Measurements from ENCODE around the gene UBA6. TPM values are rescaled to one million over a fixed set of nuclear protein-coding genes. Genes with fewer than 3 reads are reported as not detected.
"Not testable (repeated sequence)": the region's sequence is repeated elsewhere in the genome, so short reads cannot be mapped to it uniquely, and the experiment has no call there.

UBA6 gene
- polyA plus RNA-seq, 3 donors, result 51.9 to 67.9 (median 56.6) TPM

- no peak for DNase-seq
Measured at GRCh38 chr4:67718848-67719247, 17.9 kb upstream of the UBA6 start.

GRCh38 chr4:67717586-67717985, 16.6 kb upstream of the UBA6 start:
- DNase-seq, result no peak

- no peak for DNase-seq
Measured at GRCh38 chr4:67714955-67715354, 14.0 kb upstream of the UBA6 start.

GRCh38 chr4:67714248-67714583, 13.3 kb upstream of the UBA6 start:
- no peak for DNase-seq

- no peak for DNase-seq
Measured at GRCh38 chr4:67713529-67714247, 12.7 kb upstream of the UBA6 start.

- DNase-seq, result no peak
Measured at GRCh38 chr4:67712650-67713528, 11.9 kb upstream of the UBA6 start.

- no peak for DNase-seq
Measured at GRCh38 chr4:67712000-67712625, 11.2 kb upstream of the UBA6 start.

GRCh38 chr4:67706682-67707081, 5.7 kb upstream of the UBA6 start:
- DNase-seq, result not testable (repeated sequence)

GRCh38 chr4:67704843-67705242, 3.9 kb upstream of the UBA6 start:
- no peak for DNase-seq

- no peak for DNase-seq
Measured at GRCh38 chr4:67702166-67702565, 1.2 kb upstream of the UBA6 start.

GRCh38 chr4:67701517-67701850, 529 bp upstream of the UBA6 start:
- no peak for DNase-seq

- no peak for DNase-seq
Measured at GRCh38 chr4:67700116-67700737, 728 bp downstream of the UBA6 start.

GRCh38 chr4:67699603-67700002, 1.4 kb downstream of the UBA6 start:
- no peak for DNase-seq

- DNase-seq, result no peak
Measured at GRCh38 chr4:67697860-67698687, 2.9 kb downstream of the UBA6 start.

GRCh38 chr4:67696061-67696460, 4.9 kb downstream of the UBA6 start:
- no peak for DNase-seq

- DNase-seq, result no peak
Measured at GRCh38 chr4:67694662-67695061, 6.3 kb downstream of the UBA6 start.

GRCh38 chr4:67691328-67691727, 9.6 kb downstream of the UBA6 start:
- DNase-seq, result no peak

GRCh38 chr4:67687636-67688035, 13.3 kb downstream of the UBA6 start:
- no peak for DNase-seq

GRCh38 chr4:67685532-67685859, 15.5 kb downstream of the UBA6 start:
- no peak for DNase-seq

- no peak for DNase-seq
Measured at GRCh38 chr4:67684839-67685531, 16.0 kb downstream of the UBA6 start.

GRCh38 chr4:67682266-67682665, 18.7 kb downstream of the UBA6 start:
- DNase-seq, result no peak
